Mucosa of descending colon (tissue), 3 donors: ENCODE data around the gene ZBTB46. TPM values are rescaled to one million over a fixed set of nuclear protein-coding genes. Genes with fewer than 3 reads are reported as not detected.
A peak's percentile ranks its signal among the peaks of the same experiment; 100 is the strongest.

Experiments used
- ATAC-seq: fragments of 200-7000 bp; cut with Tn5 transposase; one replicate; pipeline ENCODE4 v1.9.1; 2020; ENCODE audit warnings: mild to moderate bottlenecking, moderate library complexity
- DNase-seq, 3 donors: peaks; one replicate each; pipeline ENCODE4 v3.0.0-alpha.2; 2020
- H3K36me3 ChIP-seq: fragments of 200-600 bp; one replicate; pipeline ENCODE4 v1.8.0; 2021; ENCODE audit warnings: low read depth, mild to moderate bottlenecking
- H3K4me1 ChIP-seq: fragments of 200-600 bp; one replicate; pipeline ENCODE4 v1.8.0; 2021; ENCODE audit warnings: low read depth, mild to moderate bottlenecking
- H3K4me3 ChIP-seq: fragments of 200-600 bp; one replicate; pipeline ENCODE4 v1.8.0; 2021; ENCODE audit warnings: mild to moderate bottlenecking
- H3K9me3 ChIP-seq: fragments of 200-600 bp; one replicate; pipeline ENCODE4 v1.8.0; 2021; ENCODE audit warnings: mild to moderate bottlenecking
- CTCF ChIP-seq: fragments of 200-600 bp; IDR thresholded peaks from one replicate; pipeline ENCODE4 v1.8.0; 2022; ENCODE audit warnings: antibody characterized with exemption, mild to moderate bottlenecking
- intact Hi-C, 2 donors: fragments of 100-400 bp; cut with DNase I in 1 of 2; cut with micrococcal nuclease in 1 of 2; formaldehyde crosslinking; loops; one replicate each; pipeline versions ENCODE4 v1.11.0 to v1.11.1; 2022; cut with DNase I, micrococcal nuclease
- total RNA-seq, 3 donors: library from RNA; stranded (reverse); fragmentation: NEBNext Ultra II Directional in 2 of 3; extraction: Animal tissue kit (Norgen Biotek cat#: 25700) in 2 of 3; gene quantifications; one replicate each; pipeline versions ENCODE4 v1.2.1 to v1.2.4, GENCODE V29; 2021 to 2023
- donor health status: DM: no; HTN: no; CAD: no; lungs with moderate emphysema.
- donor health status: DM: no; HTN: no; CAD: no.
- donor health status: DM: no; HTN: yes; CAD: no.

Gene ZBTB46
- total RNA-seq, 3 donors from 2014 or later: 3.1 to 5.7 (median 3.3) TPM

GRCh38 chr20:63767456-63767855 lies 63.6 kb downstream of the ZBTB46 start:
- H3K36me3 ChIP-seq: no peaks in the 10 kb centered on the region
- DNase-seq (peak in 2 of 3 donors; percentile 31 to 50), ATAC-seq (peak; percentile 15)
- H3K4me3 ChIP-seq: no peak overlapping the region
- H3K4me1 ChIP-seq: no peaks in the 10 kb centered on the region
- no peaks in the 10 kb centered on the region for H3K9me3 ChIP-seq
- TF ChIP-seq CTCF: no peak
- intact Hi-C loops: no loop called here

GRCh38 chr20:63766695-63767426 lies 64.2 kb downstream of the ZBTB46 start:
- no peak for DNase-seq
- ATAC-seq: no peak
- H3K4me3 ChIP-seq: no peak overlapping the region
- H3K4me1 ChIP-seq: no peaks in the 10 kb centered on the region
- no peaks in the 10 kb centered on the region for H3K36me3 ChIP-seq
- H3K9me3 ChIP-seq: no peaks in the 10 kb centered on the region
- intact Hi-C loops: no loop called here
- no peak for TF ChIP-seq CTCF

GRCh38 chr20:63765902-63766301 lies 65.2 kb downstream of the ZBTB46 start:
- ATAC-seq (no peak), DNase-seq (no peak)
- Histone ChIP-seq H3K9me3 (no peaks in the 10 kb centered on the region), H3K4me1 (no peaks in the 10 kb centered on the region), H3K36me3 (no peaks in the 10 kb centered on the region), H3K4me3 (no peak overlapping the region)
- intact Hi-C loops: no loop called here
- TF ChIP-seq CTCF: no peak

- H3K9me3 ChIP-seq: no peaks in the 10 kb centered on the region
- no peaks in the 10 kb centered on the region for H3K4me1 ChIP-seq
- ATAC-seq: no peak
- no peaks in the 10 kb centered on the region for H3K36me3 ChIP-seq
- no peak overlapping the region for H3K4me3 ChIP-seq
- no peak for TF ChIP-seq CTCF
- no peak for DNase-seq
- intact Hi-C loops: no loop called here
Measured at GRCh38 chr20:63765082-63765873, 65.8 kb downstream of the ZBTB46 start.

GRCh38 chr20:63759377-63759901 lies 71.6 kb downstream of the ZBTB46 start:
- H3K4me1 ChIP-seq: no peaks in the 10 kb centered on the region
- no peaks in the 10 kb centered on the region for H3K9me3 ChIP-seq
- H3K36me3 ChIP-seq: no peaks in the 10 kb centered on the region
- no peak overlapping the region for H3K4me3 ChIP-seq
- no peak for ATAC-seq
- TF ChIP-seq CTCF: no peak
- intact Hi-C loops: no loop called here
- DNase-seq: peak in 1 of 3 donors; percentile 4
